ENCODE data around the gene ABCB4. TPM values are rescaled to one million over a fixed set of nuclear protein-coding genes. Genes with fewer than 3 reads are reported as not detected.

Gene ABCB4
- total and polyA plus RNA-seq, 2 experiments from 2014 or later: 0.37 to 1.2 TPM

GRCh38 chr7:87494454-87494853 is 19.0 kb upstream of the ABCB4 start:
- no peak for TF ChIP-seq EZH2phosphoT487 (IDR thresholded peaks at IDR 0.05; ENCODE audit: low read depth, severe bottlenecking, unreplicated experiment)
- no peak for TF ChIP-seq EZH2 (IDR thresholded peaks at IDR 0.05; ENCODE audit: borderline replicate concordance)
- TF ChIP-seq, protein P1, sequence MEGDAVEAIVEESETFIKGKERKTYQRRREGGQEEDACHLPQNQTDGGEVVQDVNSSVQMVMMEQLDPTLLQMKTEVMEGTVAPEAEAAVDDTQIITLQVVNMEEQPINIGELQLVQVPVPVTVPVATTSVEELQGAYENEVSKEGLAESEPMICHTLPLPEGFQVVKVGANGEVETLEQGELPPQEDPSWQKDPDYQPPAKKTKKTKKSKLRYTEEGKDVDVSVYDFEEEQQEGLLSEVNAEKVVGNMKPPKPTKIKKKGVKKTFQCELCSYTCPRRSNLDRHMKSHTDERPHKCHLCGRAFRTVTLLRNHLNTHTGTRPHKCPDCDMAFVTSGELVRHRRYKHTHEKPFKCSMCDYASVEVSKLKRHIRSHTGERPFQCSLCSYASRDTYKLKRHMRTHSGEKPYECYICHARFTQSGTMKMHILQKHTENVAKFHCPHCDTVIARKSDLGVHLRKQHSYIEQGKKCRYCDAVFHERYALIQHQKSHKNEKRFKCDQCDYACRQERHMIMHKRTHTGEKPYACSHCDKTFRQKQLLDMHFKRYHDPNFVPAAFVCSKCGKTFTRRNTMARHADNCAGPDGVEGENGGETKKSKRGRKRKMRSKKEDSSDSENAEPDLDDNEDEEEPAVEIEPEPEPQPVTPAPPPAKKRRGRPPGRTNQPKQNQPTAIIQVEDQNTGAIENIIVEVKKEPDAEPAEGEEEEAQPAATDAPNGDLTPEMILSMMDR (IDR thresholded peaks at IDR 0.05; ENCODE audit: poor library complexity): no peak

DNA sequence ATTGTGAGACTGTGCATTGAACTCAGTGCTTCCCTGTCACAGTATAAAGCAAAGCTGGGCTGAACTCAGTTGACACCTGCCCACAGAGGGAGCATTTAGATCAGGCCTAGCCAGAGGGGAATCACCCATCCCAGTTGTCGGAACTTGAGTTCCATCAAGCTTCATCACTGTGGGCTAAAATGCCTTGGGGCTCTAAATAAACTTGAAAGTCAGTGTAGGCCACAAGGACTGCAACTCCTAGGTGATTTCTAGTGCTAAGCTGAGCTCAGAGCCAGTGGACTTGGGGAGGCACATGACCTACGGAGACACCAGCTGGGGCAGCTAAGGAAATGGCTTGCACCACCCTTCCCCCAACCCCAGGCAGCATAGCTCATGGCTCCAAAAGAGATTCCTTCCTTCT is 7.7 kb upstream of the ABCB4 start:
- 87% methylated on average over 2 of the region's 2 CpGs for WGBS (ENCODE audit: low lambda C conversion rate, missing lambda C conversion rate)
- Histone ChIP-seq H2AFZ (no peak overlapping the region), H3K79me2 (no peaks in the 10 kb centered on the region), H3K9me2 (replicated peaks; ENCODE audit: insufficient read depth) (no peaks in the 10 kb centered on the region), H3K4me1 (ENCODE audit: insufficient read depth) (no peaks in the 10 kb centered on the region), H4K20me1 (ENCODE audit: insufficient read depth, poor library complexity, severe bottlenecking) (no peaks in the 10 kb centered on the region), H3K36me3 (replicated peaks; ENCODE audit: insufficient read depth, low read depth) (no peaks in the 10 kb centered on the region), H3K27ac (no peak overlapping the region), H3K4me3 (no peak overlapping the region), H3K9me3 (ENCODE audit: low read depth) (no peaks in the 10 kb centered on the region), H3K27me3 (peaks cover 6% of the 10 kb centered on the region), H3K4me2 (no peak overlapping the region)
- TF ChIP-seq EZH2phosphoT487 (IDR thresholded peaks at IDR 0.05; ENCODE audit: low read depth, severe bottlenecking, unreplicated experiment) (no peak), EZH2 (IDR thresholded peaks at IDR 0.05; ENCODE audit: borderline replicate concordance) (no peak)
- TF ChIP-seq, protein P1 (IDR thresholded peaks at IDR 0.05; ENCODE audit: poor library complexity): no peak
- DNase-seq (ENCODE audit: low spot score): no peak

More at GRCh38 chr7:87494454-87494853, 19.0 kb upstream of the ABCB4 start:
- Histone ChIP-seq H3K27ac (no peak overlapping the region), H3K9me3 (ENCODE audit: low read depth) (no peaks in the 10 kb centered on the region), H3K9me2 (replicated peaks; ENCODE audit: insufficient read depth) (no peaks in the 10 kb centered on the region), H3K27me3 (no peaks in the 10 kb centered on the region), H3K79me2 (no peaks in the 10 kb centered on the region), H3K4me1 (ENCODE audit: insufficient read depth) (no peaks in the 10 kb centered on the region), H3K4me3 (no peak overlapping the region), H3K36me3 (replicated peaks; ENCODE audit: insufficient read depth, low read depth) (no peaks in the 10 kb centered on the region), H4K20me1 (ENCODE audit: insufficient read depth, poor library complexity, severe bottlenecking) (no peaks in the 10 kb centered on the region), H2AFZ (no peak overlapping the region), H3K4me2 (no peak overlapping the region)
- WGBS (ENCODE audit: low lambda C conversion rate, missing lambda C conversion rate): 88% methylated on average over 1 of the region's 1 CpG
- DNase-seq (ENCODE audit: low spot score): no peak

DNA sequence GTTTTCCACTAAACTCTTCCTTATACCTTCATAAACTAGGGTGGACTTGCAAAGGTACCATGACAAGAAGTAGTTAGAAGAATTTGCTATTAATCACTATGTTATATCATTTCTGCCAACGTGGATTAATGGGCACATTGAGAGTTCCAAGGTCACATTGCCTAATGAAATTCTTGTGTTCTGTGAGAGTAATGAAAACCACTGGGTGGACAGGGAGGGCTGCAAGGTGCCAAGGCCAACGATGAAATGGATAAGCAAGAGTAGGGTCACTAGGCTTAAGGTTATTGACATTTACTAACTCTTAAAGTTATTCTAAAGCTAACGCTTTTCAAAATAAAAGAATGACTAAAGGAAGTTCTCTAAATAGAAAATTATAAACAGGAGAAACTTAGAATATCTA is 6.6 kb upstream of the ABCB4 start:
- H3K27ac ChIP-seq: no peak overlapping the region
- H3K4me3 ChIP-seq: no peak overlapping the region
- no peaks in the 10 kb centered on the region for H3K79me2 ChIP-seq
- TF ChIP-seq EZH2phosphoT487 (IDR thresholded peaks at IDR 0.05; ENCODE audit: low read depth, severe bottlenecking, unreplicated experiment) (no peak), EZH2 (IDR thresholded peaks at IDR 0.05; ENCODE audit: borderline replicate concordance) (no peak)
- no peaks in the 10 kb centered on the region for H4K20me1 ChIP-seq (ENCODE audit: insufficient read depth, poor library complexity, severe bottlenecking)
- H3K9me2 ChIP-seq (replicated peaks; ENCODE audit: insufficient read depth): no peaks in the 10 kb centered on the region
- H3K4me2 ChIP-seq: no peak overlapping the region
- H3K9me3 ChIP-seq (ENCODE audit: low read depth): no peaks in the 10 kb centered on the region
- H3K36me3 ChIP-seq (replicated peaks; ENCODE audit: insufficient read depth, low read depth): no peaks in the 10 kb centered on the region
- no peak overlapping the region for H2AFZ ChIP-seq
- WGBS (ENCODE audit: low lambda C conversion rate, missing lambda C conversion rate): 78% methylated on average over 3 of the region's 3 CpGs
- no peaks in the 10 kb centered on the region for H3K4me1 ChIP-seq (ENCODE audit: insufficient read depth)
- no peak for DNase-seq (ENCODE audit: low spot score)
- H3K27me3 ChIP-seq: peaks cover 12% of the 10 kb centered on the region

DNA sequence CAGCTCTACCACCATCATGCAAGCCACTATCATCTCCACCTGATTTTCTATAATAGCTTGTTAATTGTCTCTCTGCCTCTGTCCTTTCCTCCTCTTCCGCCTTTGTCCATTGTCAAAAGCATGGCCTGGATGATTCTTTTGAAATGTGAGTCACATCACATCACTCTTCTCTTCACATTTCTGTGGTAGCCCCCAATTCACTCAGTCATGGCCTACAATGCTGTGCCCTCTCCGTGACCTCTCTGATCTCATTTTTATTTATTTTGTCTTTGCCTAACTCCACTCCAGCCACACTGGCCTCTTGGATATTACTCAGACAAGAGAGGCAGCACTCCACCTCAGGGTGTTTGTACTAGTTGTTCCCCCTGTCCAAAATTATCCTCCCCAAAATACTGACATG is 4.9 kb upstream of the ABCB4 start:
- no peak overlapping the region for H3K4me2 ChIP-seq
- no peaks in the 10 kb centered on the region for H3K79me2 ChIP-seq
- H3K36me3 ChIP-seq (replicated peaks; ENCODE audit: insufficient read depth, low read depth): no peaks in the 10 kb centered on the region
- H2AFZ ChIP-seq: no peak overlapping the region
- no peaks in the 10 kb centered on the region for H4K20me1 ChIP-seq (ENCODE audit: insufficient read depth, poor library complexity, severe bottlenecking)
- no peak overlapping the region for H3K27ac ChIP-seq
- H3K4me1 ChIP-seq (ENCODE audit: insufficient read depth): no peaks in the 10 kb centered on the region
- DNase-seq (ENCODE audit: low spot score): no peak
- no peak for TF ChIP-seq EZH2phosphoT487 (IDR thresholded peaks at IDR 0.05; ENCODE audit: low read depth, severe bottlenecking, unreplicated experiment)
- no peak for TF ChIP-seq EZH2 (IDR thresholded peaks at IDR 0.05; ENCODE audit: borderline replicate concordance)
- TF ChIP-seq, protein P1 (IDR thresholded peaks at IDR 0.05; ENCODE audit: poor library complexity): no peak
- H3K4me3 ChIP-seq: no peak overlapping the region
- H3K9me3 ChIP-seq (ENCODE audit: low read depth): no peaks in the 10 kb centered on the region
- no peaks in the 10 kb centered on the region for H3K9me2 ChIP-seq (replicated peaks; ENCODE audit: insufficient read depth)
- WGBS (ENCODE audit: low lambda C conversion rate, missing lambda C conversion rate): 87% methylated on average over 2 of the region's 2 CpGs
- peaks cover 20% of the 10 kb centered on the region for H3K27me3 ChIP-seq

All from hepatocyte (in vitro differentiated cells).